GM18519 (cell line): ENCODE data around the gene CYSTM1.

Source experiments
- ATAC-seq: cut with Tn5 transposase; IDR thresholded peaks from one replicate; pipeline ENCODE4 v1.9.1; 2021; ENCODE audit warnings: mild to moderate bottlenecking, moderate library complexity; ENCODE audit not compliant: unreplicated experiment, low FRiP score

CYSTM1 gene

GRCh38 chr5:140232731-140233130, 57.7 kb downstream of the CYSTM1 start:
- ATAC-seq: no peak

GRCh38 chr5:140234377-140234989, 59.5 kb downstream of the CYSTM1 start:
- no peak for ATAC-seq

- ATAC-seq: no peak
These were observed 61.0 kb downstream of the CYSTM1 start for GRCh38 chr5:140235791-140236551.

- no peak for ATAC-seq
These were observed 62.1 kb downstream of the CYSTM1 start for GRCh38 chr5:140236891-140237598.

GRCh38 chr5:140238756-140239155, 63.8 kb downstream of the CYSTM1 start:
- ATAC-seq: no peak

GRCh38 chr5:140239461-140239860, 64.5 kb downstream of the CYSTM1 start:
- no peak for ATAC-seq

GRCh38 chr5:140239939-140240700, 65.1 kb downstream of the CYSTM1 start:
- ATAC-seq: no peak

GRCh38 chr5:140240987-140241706, 66.2 kb downstream of the CYSTM1 start:
- ATAC-seq: no peak

GRCh38 chr5:140242099-140242498, 67.1 kb downstream of the CYSTM1 start:
- ATAC-seq: no peak

- ATAC-seq: no peak
These were observed 68.0 kb downstream of the CYSTM1 start for GRCh38 chr5:140242890-140243585.

- ATAC-seq: no peak
These were observed 68.8 kb downstream of the CYSTM1 start for GRCh38 chr5:140243706-140244250.

GRCh38 chr5:140244525-140245025, 69.6 kb downstream of the CYSTM1 start:
- ATAC-seq: no peak

GRCh38 chr5:140245341-140245740, 70.4 kb downstream of the CYSTM1 start:
- ATAC-seq: no peak

- ATAC-seq: no peak
These were observed 70.9 kb downstream of the CYSTM1 start for GRCh38 chr5:140245926-140246325.

GRCh38 chr5:140246378-140247122, 71.6 kb downstream of the CYSTM1 start:
- no peak for ATAC-seq

GRCh38 chr5:140248414-140248813, 73.4 kb downstream of the CYSTM1 start:
- ATAC-seq: no peak

- no peak for ATAC-seq
These were observed 74.5 kb downstream of the CYSTM1 start for GRCh38 chr5:140249536-140249935.

GRCh38 chr5:140250386-140250785, 75.4 kb downstream of the CYSTM1 start:
- no peak for ATAC-seq
